Activated CD8-positive, alpha-beta memory T cell treated with anti-CD3 and anti-CD28 coated beads for 24 hours (primary cell): Measurements from ENCODE around the gene ZNF511.

Source experiments
- DNase-seq: peaks from one replicate; pipeline ENCODE4 v3.0.0-alpha.2; 2020

The ZNF511 gene

DNA sequence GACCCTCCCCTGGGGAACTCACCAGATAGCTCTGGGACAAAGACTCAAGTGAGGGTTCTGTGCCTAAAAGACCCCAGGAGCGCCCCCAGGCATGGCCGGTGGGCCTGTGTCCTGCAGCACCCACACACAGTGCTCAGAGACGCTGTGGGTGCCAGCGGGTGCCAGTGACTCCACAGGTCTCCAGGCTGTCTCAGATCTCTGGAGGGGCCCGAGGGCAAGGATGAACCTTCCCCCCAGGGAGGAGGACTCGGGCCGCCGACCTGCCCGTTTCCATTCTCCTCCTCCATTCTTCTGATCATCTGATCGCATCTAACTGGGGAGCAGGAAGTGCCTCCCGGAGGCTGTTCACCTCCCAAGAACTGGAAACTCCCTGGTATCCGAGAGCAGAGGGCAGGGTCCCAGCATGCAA lies 33.0 kb upstream of the ZNF511 start:
- DNase-seq = peak; percentile 81

GRCh38 chr10:133276100-133276434 lies 32.6 kb upstream of the ZNF511 start:
- no peak for DNase-seq

- DNase-seq = peak; percentile 83
These were observed 32.1 kb upstream of the ZNF511 start, which contains the start of gene ADAM8 for GRCh38 chr10:133276435-133277201. Gene ADAM8, minus strand, starts transcription at chr10:133276868. Its CDS starts 51 bp downstream, at chr10:133276817.

DNA sequence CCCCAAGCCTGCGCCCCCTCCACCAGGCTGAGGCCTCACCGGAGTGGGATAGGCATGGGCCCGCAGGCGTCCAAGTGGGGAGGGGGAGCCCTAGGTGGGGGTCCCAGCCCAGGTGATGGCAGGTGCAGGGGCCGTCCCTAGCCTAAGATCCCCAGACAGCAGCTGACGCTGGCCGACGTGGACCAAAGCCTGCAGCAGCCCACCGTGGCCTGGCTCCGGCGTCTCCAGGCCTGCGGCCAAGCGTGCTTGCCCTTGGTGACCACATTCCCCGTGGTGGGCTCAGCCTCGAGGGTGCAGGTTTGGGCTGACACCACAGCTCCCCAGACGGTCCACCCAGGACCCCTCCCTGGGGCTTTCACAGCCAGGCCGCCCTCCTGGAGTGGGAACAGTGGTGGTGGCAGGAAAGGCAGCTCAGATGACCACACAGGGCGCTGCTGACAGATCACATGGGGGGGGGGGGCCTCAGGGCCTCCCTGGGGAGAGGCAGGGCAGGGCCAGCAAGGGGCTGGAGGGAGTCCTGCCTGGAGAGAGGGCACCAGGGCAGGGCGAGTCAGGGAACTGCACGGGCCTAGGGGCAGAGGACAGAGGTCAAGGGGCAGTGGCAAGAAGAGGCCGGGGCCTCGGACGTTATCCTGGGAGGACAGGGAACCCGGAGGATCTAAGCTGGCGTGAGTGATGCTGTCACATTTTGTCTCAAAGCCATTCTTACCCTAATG lies 31.3 kb upstream of the ZNF511 start:
- DNase-seq = peak; percentile 60

DNA sequence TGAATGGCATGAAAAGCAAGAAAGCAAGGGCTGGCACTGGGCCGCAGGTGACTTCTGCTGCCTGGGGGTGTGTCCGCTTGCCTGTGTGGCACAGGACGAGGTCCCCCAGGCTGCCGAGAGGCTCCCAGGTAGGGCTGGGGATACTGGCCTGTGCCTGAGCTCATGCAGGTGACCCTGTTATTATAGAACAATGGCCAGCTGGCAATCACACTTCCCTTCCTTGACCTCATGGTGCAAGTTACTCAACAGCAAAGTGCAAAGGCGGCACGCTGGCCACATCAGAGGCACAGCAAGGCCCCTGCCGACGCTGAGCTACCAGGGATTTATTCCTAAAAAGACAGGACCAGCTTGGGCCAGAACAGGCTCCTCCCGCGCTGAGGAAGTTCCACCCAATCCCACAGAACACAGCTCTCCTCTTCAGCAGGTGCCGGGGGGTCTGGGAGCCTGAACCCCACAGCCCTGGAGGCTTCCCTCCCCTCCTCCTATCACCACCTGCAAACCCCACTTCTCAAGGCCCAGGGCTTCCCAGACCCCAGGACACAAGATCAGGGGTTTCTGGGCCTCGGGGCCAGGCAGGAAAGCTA lies 30.6 kb upstream of the ZNF511 start:
- peak; percentile 63 for DNase-seq

GRCh38 chr10:133278577-133279265 lies 30.0 kb upstream of the ZNF511 start:
- peak; percentile 80 for DNase-seq

DNA sequence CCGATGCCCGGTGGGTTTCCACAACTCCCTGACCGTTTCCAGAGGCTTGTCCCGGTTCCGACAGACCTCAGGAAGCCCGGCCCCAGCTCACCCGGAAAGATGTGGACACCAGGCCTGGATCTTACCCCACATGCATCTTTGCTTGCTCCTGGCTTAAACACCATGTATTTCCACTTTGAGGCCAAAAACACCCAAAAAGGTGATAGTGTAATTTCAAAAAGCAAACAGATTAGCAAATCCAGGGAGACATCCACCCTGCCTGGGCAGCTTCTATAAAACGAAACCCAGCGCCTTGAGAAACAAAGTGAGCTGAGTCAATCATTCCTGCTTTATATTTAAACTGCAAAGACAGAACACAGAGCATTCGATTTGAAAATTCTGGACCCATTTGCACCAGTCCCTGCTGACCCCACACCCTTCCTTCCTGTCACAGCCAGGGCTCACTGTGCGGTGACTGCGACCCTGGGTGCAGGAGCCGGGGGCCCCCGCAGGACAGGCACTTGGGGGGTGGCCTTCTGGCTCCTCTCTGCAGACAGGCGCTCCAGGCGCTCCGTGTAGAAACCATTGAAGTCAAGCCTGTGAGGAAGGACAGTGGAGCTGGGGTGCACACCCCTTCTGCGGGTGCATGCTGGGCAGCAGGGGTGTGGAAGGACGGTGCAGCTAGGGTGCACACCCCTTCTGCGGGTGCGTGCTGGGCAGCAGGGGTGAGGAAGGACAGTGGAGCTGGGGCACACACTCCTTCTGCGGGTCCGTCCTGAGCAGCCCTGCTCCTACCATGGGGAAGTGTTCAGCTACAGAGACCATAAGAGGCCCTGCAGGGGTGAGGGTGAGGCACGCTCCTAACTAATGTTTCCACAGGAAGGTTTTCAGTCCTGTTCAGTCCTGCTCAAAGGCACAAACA lies 29.1 kb upstream of the ZNF511 start:
- DNase-seq = no peak

- DNase-seq = no peak
These were observed 28.2 kb upstream of the ZNF511 start for GRCh38 chr10:133280391-133281059.

DNA sequence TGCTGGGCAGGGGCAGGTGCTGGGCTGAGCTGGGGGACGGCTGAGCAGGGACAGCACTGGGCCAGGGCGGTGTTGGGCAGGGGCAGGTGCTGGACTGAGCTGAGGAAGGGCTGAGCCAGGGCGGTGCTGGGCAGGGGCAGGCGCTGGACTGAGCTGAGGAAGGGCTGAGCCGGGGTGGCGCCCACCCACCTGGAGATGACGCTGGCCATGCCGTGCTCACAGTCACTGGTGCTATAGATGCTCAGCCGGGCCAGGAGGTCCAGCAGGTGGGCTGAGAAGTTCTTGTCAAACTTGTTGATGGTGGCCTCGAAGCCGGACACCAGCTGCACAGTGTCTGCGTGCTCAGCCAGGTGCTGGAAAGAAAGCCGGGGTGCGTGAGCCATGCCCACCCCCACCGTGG lies 27.6 kb upstream of the ZNF511 start:
- no peak for DNase-seq

- DNase-seq = no peak
These were observed 26.9 kb upstream of the ZNF511 start for GRCh38 chr10:133281628-133282372.

DNA sequence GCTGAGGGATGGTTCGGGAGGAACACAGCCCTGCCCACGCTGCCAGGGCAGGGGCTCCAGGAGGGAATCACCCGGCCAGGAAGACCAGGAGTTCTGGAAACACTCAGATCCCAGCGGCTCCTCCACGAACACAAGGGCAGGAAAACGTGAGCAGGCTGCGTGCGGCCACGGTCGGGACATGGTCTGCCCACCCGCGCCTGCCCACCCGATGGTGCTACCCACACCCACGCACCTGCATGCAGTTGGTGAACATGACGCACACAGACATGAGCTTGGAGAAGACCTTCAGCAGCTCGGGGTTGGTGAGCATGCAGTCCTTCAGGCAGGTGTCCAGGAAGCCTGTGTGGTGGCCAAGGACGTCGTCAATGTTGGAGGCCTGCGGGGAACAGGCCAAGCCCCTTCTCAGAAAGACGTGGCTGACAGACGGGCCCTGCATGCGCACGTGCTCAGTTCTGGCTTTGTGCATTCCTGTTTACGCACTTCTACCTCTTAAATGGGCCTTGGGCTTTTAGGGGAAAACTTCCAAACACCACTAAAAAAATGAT lies 25.8 kb upstream of the ZNF511 start:
- DNase-seq = no peak

GRCh38 chr10:133283931-133284330 lies 24.8 kb upstream of the ZNF511 start:
- no peak for DNase-seq

- DNase-seq = no peak
These were observed 23.5 kb upstream of the ZNF511 start for GRCh38 chr10:133285217-133285616.

GRCh38 chr10:133286366-133286765 lies 22.3 kb upstream of the ZNF511 start:
- DNase-seq = no peak

DNA sequence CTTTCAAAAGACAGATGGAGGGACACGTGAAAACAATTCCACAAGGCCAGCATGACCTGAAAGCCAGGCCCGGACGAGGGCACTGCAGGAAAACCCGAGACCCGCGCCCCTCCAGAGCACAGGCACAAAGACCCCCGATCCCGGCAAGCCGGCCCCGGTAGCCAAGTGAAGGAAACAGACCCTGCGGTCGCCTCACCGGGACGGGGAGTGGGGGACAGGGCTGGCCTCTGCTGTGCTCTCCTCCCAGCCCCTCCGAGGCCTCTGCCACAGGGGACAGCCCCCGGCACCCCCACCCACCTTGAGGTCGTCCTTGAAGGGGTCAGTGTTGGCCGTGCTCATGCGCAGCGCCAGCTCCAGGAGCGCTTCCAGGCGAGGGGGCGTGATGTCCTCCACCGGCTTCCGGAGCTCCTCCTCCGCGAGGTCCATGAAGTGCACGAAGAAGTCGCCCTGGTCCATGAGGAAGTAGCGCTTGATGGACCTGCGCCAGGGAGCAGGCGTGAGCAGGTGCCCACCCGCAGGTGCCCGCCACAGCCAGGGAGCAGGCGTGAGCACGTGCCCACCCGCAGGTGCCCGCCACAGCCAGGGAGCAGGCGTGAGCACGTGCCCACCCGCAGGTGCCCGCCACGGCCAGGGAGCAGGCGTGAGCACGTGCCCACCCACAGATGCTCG lies 20.7 kb upstream of the ZNF511 start:
- DNase-seq = no peak

GRCh38 chr10:133289761-133290160 lies 19.0 kb upstream of the ZNF511 start:
- DNase-seq = no peak

GRCh38 chr10:133292919-133293809 lies 15.6 kb upstream of the ZNF511 start:
- no peak for DNase-seq

GRCh38 chr10:133293810-133294119 lies 14.9 kb upstream of the ZNF511 start:
- no peak for DNase-seq

DNA sequence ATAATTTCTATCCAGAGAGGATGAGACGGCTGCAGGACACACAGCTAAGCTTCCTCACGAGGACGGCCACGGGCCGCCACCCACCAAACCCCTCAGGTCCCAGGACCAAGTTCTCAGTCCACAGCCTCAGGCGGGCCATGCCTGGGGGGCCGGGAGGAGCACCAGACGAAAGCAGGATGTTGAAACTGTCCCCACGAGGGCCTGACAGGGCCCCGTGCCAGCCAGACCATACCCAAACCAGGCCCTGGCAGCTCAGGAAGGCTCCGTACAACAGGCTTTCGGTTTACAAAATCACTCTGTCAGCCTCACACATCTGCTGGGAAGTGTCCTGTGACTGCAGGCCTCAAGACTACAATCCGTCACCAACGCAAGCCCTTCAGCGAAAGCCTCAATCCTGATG lies 14.5 kb upstream of the ZNF511 start:
- DNase-seq = no peak
